Measurements from ENCODE around the gene ZKSCAN5.

Gene ZKSCAN5

DNA sequence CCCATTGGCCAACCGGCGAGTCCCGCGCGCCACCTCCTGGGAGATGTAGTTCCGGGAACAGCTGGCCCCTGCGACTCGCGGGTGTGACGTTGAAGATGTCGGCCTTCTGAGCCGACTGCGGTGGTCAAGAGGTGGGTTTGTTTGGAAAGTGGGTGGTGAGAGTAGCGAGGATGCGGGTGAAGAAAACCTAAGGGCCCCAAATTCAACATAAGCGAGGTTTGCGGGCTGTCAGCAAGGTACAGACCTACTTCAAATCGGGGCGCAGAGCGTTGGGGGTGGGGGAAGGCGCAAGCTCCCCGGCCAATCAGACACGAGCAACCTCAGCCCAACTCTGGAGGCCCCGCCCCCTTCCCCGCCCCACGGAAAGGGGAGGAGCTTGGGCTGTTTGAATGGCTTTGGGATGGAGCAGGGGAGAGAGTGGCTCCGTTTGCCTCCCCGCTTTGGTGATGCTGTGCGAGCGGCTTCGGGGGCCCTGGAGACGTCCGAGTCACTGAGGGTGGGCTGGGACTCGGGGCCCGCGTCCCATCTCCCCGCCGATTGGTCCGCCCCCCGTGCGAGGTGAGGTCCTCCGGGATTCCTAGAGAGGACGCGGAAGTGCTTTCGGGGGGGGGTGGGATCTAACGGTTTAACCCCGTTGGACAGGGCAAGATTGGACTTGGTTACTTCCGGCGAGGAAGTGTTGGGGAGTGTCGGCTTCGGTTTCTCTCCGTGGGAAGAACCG is at the start of gene ZKSCAN5:
Gene ZKSCAN5, plus strand, starts transcription at position 60 of the 721 bp plus-strand sequence. CDS start 1,383 bp downstream, outside the sequence.
- peak; percentile 99 for DNase-seq

- DNase-seq = no peak
Measured at GRCh38 chr7:99455874-99456273, 48.6 kb upstream of the ZKSCAN5 start.

DNA sequence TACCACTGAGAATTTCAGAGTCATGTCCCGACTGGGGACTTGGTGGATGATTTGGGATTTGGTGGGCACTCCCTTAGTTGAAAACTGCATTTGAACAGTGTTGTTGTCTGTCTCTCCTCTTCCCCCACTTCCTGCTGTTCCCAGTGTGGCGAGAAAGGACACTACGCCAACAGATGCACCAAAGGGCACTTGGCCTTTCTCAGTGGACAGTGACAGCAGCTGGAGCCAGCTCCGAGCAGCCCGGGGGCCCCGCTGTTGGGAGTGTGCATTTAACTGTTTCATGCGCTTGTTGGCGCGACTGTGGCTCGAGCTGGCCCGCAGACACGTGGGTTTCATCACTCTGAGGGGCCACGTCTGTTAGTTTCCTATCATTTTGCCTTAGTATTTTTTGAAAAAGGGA is 48.2 kb upstream of the ZKSCAN5 start:
- no peak for DNase-seq

- no peak for DNase-seq
Measured at GRCh38 chr7:99457050-99457649, 47.3 kb upstream of the ZKSCAN5 start.

GRCh38 chr7:99457650-99458493 is 46.6 kb upstream of the ZKSCAN5 start:
- DNase-seq = no peak

- peak; percentile 27 for DNase-seq
Measured at GRCh38 chr7:99459087-99459486, 45.4 kb upstream of the ZKSCAN5 start.

DNA sequence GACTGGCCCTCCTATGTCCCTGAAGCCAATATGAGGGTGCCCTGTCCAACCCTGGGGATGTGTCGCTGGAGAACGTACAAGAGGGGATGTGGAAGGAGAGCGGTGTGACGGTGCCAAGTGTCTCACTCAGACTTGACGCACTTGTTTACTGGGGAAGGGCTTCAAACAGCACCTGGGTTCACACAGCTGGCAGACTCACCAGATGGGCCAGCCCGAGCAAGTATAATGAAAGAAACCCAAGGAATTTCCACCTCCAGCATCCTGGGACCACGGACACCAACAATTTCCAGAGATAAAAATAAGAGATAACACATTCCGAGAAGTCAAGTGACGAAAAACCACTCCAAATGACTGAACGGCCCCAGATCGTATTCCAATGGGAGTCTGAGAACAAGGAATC is 43.8 kb upstream of the ZKSCAN5 start:
- no peak for DNase-seq

GRCh38 chr7:99461221-99461620 is 43.2 kb upstream of the ZKSCAN5 start:
- no peak for DNase-seq

GRCh38 chr7:99465421-99465768 is 39.1 kb upstream of the ZKSCAN5 start:
- no peak for DNase-seq

DNA sequence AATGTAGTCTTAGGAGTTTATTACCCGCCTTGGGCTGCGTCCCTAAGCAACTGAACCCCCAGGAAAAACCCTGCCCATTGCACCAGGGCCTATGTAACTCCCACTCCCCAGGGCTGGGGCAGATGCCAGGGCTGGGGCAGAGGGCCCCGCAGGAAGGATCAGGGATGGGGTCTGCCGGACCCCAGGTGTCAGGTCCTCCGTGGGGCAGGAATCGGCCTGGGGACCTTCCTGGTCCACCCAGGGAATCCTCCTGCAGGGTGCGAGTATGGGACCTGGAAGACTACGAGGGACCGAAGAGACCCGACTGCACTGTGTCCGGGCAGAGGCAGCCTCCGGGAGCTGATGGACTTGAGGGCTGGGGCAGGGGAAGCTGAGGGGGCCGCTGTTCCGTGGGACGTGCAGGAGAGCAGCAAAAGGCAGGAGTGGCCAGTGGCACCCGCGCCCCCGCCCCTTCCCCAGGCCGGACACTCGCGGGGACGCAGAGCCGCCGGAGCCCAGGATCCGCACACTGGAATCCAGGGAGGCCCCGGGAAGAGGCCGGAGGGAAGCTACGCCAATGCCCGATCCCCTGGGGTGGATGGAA is 36.0 kb upstream of the ZKSCAN5 start:
- no peak for DNase-seq

DNA sequence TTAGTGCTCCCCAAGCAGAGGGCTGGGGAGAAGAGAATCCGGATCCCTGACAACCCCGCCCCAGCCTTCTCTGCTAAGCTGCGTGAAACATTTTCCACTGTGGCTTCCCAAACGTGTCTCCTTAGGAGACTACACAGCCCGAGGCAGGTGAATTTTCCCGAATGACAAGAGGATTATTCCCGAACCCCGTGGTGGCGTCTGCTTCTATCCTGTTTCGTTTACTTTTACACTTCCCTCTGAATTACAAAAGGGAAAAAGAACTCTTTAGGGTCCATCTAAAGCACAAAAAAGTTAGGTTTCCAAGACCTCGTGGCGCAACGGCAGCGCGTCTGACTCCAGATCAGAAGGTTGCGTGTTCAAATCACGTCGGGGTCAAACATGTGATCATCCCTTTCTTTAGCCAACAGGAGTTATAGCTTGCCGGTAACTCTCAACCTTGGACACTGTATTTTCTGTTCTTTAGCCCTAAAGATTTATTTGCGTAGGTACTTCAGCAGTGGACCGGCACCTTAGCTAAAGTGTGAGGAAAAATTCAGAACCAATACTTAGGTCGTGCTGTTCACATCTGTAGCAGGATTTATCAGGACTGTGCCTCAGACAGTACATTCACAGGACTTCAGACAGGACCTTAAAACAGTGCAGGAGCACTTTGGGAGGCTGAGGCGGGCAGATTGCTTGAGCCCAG is 34.9 kb upstream of the ZKSCAN5 start:
- DNase-seq = no peak

DNA sequence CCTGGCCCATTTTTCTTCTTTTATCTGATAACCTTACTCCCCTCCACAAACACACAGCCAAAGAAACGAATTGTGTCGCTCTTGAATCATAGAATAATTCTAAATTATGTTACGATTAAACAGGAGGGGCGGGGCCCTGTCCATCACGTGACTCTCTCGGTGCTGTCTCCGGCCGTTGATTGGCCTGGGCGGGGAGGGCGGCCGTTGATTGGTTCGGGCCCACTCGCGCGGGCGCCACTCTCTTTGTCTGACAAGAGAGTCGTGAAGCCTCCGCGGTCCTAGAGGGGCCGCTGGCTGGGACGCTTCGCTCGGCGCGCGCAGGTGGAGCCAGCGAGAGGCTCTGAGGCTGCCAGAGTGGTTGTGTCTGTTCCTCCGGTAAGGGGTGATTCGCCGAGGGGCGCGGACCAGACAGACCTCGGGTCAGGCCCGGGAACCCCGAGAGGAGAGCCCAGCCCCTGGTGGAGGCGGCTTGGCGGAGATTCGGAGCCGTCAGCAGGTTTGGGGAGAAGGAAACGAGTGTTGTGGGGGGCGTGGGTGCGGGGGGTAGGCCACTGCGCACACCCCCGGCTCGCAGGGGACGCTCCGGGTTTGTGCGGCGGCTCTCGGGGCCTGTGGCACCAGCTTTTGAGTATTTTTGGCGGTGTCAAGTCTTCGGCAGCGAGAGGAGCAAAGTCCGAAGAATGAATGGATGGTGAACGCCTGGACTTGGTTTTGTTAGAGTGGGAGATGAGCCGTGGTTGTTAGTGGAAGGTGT is 31.7 kb upstream of the ZKSCAN5 start, which contains the start of gene ZNF789:
Gene ZNF789, plus strand, starts transcription at position 330 of the 754 bp plus-strand sequence. CDS start 3,567 bp downstream, outside the sequence.
- peak; percentile 97 for DNase-seq

DNA sequence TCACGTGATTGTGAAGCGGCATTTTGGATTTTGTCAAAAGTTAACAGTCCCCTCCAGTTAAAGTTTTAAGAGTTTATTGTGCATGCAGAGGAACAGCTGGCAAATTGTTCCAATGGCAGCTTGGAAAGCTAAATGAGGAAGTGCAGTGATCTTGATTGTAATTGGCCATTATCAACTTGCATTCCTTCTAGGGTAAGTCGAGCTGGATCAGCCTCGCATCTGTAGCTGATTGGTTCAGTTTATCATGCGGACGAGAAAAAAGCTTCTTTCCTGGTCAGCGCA is 31.2 kb upstream of the ZKSCAN5 start:
- DNase-seq = no peak

- DNase-seq = no peak
Measured at GRCh38 chr7:99476107-99476506, 28.4 kb upstream of the ZKSCAN5 start.

DNA sequence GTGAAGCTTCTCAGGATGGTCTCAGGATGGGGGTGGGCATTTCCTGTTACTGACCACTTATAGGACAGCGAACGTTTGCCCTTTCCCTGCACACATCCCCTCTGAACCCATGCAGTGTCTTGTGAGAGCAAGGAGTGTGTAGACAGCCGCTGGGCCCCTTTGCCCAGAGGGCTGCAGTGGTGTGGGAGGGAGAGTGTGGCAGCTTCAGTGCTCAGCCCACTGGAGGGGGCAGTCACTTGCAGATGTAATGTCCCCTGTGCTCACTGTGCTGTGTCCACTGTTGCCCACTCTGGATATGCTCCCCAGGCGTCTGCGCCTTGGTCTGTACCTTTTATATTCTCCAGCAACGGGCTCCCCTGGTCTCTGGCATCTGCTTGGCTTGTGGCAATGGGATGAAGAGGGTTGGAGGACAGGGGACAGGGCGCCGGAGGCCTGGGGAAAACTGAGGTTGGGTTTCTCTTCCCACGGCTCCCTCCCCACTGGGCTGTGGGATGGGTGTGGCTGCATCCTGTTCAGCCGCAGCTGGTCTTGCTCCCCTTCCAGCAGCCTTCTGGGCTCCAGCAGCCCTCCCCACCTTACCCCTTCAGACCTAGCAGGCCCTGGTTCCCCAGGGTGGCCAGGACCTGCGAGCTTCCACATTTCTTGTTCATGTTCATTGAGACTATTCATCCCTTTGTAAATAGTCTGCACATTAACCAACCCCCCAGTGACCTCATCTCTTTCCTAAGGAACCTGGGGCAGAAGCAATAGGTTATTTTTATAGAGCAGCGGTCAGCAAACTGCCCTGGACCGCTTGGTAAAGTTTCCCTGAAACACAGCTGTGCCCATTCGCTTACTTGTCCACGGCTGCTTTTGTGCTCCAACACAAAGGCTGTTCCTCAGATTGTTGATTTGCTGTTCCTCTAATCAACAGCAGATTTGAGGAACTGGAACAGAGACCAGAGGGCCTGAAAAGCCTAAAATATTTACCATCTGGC is 25.7 kb upstream of the ZKSCAN5 start:
- no peak for DNase-seq

GRCh38 chr7:99485094-99485493 is 19.4 kb upstream of the ZKSCAN5 start:
- DNase-seq = no peak

DNA sequence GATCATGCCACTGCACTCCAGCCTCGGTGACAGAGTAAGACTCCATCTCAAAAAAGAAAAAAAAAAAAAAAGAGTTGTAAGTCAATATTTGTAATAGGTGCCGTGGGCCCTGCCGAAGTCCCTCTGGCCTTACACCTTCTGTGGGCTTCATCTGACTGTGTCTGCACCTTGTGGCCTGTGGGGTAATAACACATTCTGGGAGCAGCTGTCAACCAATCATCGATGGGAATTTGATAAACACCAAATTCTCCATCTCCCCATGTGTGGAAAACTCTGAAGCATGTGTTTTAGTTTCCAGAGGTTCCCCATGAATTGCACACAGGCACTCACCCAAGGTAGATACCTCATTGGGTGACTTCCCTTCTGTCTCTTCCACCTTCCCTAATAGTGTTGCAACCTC is 15.2 kb upstream of the ZKSCAN5 start:
- DNase-seq = no peak

DNA sequence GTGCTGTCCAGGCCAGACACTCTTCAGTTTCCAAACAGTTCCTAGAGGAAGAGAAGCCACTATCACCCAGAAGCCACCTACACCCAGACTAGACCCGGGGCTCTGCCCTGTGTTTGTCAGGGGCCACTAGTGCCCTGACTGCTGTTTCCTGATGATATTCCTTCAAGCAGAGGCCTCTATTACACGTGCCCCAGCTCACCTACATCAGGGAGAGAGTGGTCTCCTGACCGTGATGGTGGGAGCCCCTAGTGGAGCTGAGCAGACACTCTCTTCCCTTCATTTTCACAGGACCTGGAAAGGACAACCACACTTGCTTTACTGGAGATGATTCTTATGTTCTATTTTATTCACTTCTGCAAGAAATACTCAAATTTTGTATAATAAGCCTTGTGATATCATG is 13.6 kb upstream of the ZKSCAN5 start:
- DNase-seq = no peak

DNA sequence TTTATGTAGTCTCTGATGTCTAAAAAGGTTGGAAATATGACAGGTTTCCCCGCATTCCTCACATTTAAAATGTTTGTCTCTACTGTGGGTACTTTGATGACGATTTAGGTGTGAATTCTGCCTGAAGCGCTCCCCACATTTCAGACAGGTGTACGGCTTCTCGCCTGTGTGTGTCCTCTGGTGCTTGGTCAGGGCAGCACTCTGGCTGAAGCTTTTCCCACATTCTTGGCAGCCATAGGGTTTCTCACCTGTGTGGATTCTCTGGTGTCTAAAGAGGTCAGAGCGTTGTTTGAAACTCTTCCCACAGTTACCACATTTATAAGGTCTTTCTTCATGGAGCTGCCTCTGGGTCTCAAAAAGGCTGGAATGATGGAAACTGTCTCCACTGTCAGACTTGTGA is 10.6 kb upstream of the ZKSCAN5 start:
- DNase-seq = no peak

- DNase-seq = no peak
Measured at GRCh38 chr7:99497766-99498545, 6.5 kb upstream of the ZKSCAN5 start.

Measured in activated T-cell treated with anti-CD3 and anti-CD28 coated beads, Interleukin-2, amount 50 U/mL, for 1 hour (primary cell).